ENCODE results near the gene LOXL1.
"Not testable (repeated sequence)": the region's sequence is repeated elsewhere in the genome, so short reads cannot be mapped to it uniquely, and the experiment has no call there.

LOXL1 gene

DNA sequence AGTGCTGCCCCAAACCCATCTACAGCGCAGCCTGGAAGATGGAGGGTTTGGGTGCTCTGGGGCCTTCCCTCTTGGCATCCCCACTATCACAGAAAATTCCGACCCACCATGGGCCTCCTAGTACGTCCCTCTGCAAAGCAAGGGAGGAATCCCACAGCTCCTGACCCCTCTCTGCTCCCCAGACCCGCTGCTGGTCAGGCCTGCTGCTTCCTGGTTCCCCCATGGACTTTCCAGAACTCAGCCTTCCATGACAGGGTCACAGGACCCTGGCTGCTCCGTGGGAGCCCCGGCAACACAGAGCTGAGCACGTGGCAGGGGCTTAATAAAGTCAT, 3.1 kb upstream of the LOXL1 start:
- DNase-seq: no peak

DNA sequence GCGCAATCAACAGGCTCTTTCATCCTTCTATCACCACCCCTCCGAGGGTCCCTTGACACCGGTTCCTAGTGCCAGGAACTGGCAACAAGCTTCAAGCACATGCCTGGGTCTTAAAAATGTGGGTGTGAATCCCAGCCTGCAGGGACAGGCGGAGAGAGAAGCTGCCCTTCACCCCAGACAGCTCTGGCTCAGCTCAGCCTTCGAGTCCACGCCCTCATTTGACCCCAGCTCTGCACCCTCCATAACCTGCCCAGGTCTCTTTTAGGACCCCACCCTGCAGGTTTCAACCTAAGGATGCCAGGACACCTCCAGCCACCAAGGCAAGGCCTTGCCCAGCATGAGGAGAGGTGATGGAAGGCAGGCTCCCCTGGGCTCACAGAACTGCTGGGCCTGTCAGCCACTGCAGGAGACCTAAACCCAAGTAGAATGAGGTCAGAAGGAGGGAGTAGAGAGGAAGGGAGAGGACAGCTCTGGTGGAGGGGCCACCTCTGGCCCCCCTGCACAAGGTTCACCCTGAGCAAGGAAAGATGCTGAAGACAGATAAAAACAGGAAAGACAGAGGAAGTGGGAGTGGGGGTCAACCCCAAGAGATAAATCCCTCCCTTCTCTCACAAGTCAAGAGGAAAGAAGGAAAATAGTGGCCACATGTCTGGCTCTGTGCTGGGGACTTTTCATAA, 2.6 kb upstream of the LOXL1 start:
- no peak for DNase-seq

DNA sequence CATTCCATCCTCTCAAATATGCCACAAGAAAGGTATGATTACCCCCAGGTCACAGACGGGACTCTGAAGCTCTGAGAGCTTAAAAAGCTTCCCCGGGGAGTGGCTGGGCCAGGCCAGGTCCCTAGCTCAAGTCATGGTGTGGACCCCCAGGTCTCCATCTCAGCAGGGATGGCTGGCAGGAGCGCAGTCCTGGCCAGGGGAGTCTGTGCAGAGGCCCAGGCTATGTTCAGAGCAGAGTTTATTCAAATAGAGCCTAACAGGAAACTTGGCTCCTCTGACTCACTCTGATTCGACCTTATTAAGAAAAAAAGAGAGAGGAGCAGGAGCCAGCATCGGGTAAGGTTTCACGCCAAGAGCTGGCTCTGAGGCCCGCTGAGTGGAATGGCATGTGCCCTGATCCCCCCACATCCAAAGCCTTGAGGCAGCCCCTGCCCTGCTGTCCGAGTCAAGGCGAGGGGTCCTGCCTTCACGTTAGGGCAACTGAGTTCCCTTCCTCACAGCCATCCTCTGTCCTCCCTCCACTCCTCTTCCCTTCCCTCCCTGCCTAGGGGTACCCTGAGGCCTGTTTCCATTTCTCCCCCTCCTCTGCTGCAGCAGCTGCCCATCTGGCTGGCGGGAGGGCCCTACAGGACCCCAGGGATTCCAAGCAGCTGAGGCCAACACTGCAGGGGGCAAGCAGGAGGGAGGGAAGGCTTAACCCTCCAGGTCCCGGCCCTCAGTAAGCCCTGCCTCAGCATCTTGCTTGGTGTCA, 1.9 kb upstream of the LOXL1 start:
- no peak for DNase-seq

- no peak for DNase-seq
Measured at GRCh38 chr15:73925848-73926218, 429 bp upstream of the LOXL1 start.

DNA sequence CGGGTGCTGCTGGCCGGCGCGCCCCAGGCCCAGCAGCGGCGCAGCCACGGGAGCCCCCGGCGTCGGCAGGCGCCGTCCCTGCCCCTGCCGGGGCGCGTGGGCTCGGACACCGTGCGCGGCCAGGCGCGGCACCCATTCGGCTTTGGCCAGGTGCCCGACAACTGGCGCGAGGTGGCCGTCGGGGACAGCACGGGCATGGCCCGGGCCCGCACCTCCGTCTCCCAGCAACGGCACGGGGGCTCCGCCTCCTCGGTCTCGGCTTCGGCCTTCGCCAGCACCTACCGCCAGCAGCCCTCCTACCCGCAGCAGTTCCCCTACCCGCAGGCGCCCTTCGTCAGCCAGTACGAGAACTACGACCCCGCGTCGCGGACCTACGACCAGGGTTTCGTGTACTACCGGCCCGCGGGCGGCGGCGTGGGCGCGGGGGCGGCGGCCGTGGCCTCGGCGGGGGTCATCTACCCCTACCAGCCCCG, 777 bp downstream of the LOXL1 start:
- DNase-seq: peak in 1 of 2 experiments; percentile 70

DNA sequence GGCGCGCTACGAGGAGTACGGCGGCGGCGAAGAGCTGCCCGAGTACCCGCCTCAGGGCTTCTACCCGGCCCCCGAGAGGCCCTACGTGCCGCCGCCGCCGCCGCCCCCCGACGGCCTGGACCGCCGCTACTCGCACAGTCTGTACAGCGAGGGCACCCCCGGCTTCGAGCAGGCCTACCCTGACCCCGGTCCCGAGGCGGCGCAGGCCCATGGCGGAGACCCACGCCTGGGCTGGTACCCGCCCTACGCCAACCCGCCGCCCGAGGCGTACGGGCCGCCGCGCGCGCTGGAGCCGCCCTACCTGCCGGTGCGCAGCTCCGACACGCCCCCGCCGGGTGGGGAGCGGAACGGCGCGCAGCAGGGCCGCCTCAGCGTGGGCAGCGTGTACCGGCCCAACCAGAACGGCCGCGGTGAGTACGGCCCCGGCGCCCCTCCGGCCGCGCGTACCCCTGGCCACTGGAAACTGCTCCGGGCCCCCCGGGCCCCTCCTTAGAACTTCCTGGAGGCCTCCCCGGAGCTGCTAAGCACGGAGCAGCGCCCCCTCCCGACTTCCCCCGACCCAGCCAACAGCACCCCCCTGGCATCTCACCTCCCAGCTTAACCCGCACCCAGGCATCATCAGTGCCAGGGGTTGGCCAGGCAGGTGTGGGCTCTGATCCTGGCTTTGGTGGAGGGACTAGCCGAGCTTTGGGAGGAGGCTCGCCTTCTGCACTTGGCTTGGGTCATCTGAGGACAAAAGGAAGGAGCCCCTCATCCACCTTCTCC, 1.4 kb downstream of the LOXL1 start:
- peak; percentile 39 to 82 for DNase-seq

DNA sequence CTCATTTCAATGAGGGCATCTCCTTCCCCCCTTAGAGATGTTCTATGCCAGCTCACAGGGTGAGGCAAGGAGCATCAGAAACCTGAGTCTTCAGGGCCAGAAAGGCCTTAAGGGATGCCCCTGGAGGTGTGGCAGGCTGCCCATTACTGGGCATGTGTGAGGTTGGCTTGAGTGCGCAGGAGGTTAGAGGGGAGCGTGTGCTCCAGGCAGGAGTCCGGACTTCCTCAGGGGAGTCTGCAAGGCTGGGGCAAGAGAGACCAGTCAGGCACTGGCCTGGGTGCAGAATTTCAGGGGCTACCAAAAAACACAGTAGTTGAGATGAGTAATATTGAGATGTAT, 1.9 kb downstream of the LOXL1 start:
- DNase-seq: no peak

GRCh38 chr15:73928971-73929627, 2.8 kb downstream of the LOXL1 start:
- DNase-seq: no peak

GRCh38 chr15:73930371-73930770, 4.1 kb downstream of the LOXL1 start:
- DNase-seq: no peak

DNA sequence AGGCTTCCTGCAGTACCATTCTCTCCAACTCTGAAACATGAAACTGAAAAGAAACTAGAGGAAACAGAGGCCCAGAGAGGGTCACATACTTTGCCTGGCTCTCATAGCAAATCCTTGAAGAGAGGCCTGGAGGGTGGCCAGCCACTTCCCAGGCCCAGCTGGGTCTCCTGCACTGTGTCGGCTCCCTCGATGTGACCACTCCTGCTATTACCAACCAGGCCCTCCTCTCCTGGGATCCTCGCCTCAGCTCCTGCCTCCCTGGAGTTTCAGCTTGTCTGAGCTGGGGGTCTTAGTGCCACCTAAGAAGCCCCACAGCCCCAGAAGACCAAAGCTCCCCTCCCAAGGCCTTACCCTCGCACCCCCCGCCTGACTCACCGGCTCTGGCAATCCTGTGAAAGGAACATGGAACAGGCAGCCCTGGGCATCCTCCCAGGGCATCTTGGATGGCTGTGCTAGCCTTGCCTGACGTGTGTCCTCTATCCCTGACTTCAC, 4.6 kb downstream of the LOXL1 start:
- DNase-seq: no peak

DNA sequence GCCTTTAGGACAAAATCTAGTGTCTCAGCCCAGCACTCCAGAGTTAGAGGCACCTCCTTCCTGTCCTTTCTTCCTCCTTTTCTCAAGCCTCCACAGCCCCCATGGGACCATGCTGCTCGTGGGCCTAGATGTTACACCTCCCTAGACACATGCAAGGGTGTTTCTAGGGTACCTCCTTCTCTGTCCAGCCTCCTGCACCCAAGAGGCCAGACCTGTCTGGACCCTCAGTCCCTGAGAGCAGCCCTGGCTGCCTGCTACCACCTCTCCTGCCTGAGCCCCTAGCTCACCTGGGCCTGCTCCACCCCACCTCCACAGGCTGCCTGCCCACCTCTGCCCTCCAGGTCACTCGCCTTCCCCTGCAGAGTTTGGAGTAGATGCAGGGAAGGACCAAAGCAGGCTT, 5.2 kb downstream of the LOXL1 start:
- no peak for DNase-seq

DNA sequence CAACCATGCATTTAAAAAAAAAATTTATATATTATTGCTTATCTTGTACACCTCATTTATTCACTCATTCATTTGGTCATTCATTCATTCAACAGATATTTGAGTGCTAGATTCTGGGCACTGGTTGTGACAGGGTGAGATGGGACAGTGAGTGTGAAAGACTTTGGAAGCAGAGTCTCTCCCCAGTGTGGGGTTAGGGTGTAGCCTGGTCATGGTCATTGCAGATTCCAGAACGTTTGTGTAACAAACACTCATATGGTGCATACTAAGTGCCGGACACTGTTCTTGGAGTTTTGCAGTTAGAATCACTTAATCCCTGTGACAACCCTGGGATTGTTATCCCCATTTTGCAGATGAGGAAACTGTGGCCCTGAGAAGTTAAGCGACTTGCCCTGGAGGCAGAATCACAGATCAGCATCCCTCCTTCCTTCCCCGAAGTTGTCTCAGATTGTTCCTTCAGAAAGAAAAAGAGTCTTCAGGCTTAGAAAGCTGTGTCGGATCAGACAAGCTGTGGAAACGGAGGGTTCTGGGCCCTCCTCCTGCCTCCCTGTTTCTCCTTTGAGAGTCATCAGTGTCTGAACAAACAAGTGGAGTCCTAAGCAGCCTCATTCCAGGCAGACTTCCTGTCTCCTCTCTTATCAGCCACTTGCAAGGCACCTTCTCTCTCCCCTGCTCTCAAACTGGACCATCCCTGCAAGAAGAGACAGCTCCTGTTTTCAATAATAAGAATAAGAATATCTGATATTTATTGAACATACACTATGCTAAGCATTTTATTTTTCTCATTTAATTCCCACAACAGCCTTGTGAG, 6.3 kb downstream of the LOXL1 start:
- DNase-seq: no peak

DNA sequence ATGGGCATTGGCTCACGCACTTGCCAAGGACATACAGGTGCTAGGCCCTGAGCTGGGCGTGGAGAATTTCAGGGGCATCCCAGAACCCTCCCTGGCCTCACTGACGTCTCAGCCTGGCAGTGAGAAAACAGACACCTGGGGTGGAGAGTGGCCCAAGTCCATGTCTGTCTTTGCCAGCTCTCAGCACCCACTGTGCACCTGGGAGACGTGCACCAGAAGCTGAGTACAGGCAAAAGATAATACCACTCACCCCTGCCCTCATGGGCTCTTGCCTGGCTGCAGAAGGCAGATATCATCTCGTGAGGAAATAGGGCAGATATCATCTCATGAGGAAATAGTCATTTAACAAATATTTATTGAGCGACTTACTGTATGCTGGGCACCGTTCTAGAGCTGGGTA, 8.0 kb downstream of the LOXL1 start:
- no peak for DNase-seq

DNA sequence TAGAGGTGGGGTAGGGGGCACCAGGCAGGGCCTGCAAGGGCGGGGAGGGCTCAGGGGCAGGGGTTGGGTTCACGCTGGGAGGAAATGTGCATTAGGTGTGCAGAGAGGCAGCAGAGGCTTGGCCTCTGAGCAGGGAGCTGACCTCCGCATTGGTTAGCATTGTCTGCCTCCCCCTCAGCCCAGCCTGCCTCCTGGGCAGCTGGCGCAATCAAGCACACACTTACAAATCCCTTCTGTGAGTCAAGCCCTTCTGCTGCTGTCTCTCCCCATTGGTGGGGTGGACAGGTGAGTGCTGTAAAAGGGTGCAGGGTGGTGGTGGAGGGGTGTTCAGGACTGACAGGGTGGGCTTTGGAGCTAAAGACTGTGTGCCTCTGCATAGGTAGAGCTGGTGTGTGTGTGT, 9.3 kb downstream of the LOXL1 start:
- no peak for DNase-seq

DNA sequence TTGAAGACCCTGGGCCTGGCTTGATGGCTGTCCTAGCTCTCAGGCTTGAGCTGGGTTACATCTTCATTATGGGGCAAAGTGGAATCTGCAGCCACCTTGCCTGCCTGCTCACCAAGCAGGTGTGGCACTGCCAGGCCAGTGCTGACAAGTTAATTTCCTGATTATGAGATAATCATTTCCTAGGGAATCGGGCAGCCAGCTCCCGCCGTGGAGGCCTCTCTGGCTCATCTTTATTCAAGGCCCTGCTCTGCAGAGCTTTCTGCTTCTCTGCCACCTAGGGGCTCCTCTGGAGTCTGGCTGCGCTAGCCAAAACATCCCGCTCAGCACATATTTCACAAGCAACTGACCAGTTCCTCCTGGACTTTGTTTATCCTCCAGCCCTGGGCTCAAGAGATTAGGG, 9.9 kb downstream of the LOXL1 start:
- DNase-seq: peak in 1 of 2 experiments; percentile 68

GRCh38 chr15:73936588-73937290, 10.5 kb downstream of the LOXL1 start:
- no peak for DNase-seq

DNA sequence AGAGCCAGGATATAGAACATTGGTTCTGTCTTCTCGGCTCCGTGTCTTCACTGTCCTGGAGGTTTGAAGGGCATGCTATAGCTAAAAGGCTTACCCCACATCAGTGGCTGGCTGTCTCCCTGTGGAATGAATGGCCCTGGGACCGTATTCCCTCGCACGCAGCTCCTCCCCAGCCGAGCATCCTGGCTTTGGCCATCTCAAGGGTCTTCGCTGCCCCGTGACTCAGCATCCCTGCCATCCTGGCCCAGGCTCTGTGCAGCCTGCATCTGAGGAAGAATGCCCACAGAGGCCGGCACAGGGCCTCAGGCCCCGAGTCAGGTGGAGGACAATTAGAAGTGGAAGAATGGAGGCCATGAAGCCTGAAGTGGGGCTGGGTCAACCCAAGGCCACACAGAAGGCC, 11.0 kb downstream of the LOXL1 start:
- DNase-seq: no peak

DNA sequence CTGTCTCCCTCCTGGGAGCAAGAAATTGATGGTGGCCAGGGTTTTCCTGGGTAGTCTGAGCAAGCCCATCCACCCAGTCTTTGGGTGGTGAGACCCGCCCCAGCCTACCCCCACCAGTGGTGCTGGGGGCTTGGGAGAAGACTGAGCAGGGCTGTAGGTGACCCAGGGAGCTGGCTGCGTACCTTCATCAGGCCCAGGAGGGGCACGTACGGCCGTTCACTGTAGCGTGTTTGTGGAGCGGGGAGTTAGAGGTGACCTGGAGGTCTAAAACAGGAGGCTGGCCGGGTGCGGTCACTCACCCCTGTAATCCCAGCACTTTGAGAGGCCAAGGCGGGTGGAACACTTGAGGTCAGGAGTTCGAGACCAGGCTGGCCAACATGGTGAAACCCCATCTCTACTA, 11.5 kb downstream of the LOXL1 start:
- DNase-seq: no peak

GRCh38 chr15:73938516-73938915, 12.3 kb downstream of the LOXL1 start:
- DNase-seq: not testable (repeated sequence)

DNA sequence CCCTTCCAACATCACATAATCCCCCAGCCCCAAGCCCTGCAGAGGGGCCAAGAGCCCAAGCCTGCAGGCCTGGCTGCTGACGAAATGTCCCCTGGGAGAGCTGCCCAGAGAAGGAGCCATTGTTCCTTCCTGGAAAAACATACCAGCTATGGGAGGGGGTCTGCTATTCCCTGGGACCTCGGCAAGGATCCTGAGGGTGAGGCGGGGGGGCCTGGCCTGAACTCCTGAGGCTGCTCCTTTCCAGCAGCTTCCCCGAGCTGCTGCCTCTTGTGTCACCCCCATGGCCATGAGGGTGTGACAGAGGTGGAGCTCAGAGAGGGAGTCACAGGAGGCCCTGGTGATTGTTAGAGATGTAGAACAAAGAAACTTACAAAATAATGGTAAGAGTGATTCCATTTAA, 12.9 kb downstream of the LOXL1 start:
- DNase-seq: no peak

DNA sequence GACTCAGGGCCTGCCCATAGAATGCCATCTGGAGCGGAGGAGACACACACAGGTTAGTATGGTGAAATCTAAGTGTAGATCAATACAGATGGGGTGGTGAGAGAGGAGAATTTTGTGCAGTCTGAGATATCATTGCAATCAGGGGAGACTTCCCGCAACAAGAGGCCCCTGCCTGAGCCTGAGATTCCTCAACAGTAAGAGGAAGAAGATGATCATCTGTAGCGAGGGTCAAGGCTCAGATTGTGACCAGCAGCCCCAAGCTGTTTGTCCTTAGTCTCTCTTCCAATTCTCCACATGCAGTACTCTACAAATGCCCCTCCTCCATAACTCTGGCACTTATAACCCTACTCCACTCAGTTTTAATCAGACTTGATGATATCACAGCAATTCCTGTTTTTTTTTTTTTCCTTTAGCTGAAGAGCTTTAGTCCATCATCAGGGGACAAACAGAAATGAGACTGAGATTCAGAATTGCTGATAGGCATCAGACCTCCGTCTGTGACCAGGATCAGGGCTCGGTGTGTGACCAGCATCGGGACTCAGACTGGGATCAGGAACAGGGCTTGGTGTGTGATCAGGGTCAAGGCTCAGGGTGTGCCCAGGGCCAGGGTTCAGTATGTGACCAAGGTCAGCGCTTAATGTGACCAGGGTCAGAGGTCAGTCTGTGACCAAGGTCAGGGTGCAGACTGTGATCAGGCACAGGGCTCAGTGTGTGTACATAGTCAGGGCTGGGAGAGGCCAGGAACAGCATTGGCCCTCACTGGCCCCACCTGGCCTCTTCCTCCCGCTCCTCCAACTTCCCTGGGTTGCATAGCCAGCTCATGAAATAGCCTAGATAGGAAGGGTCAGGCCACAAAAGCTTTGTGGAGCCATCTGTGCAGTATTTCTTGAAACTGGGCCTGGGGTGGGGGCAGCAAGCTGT, 14.1 kb downstream of the LOXL1 start:
- no peak for DNase-seq

Data from NCI-H526 (cell line).